PFSK-1 (cell line): ENCODE measurements around the gene GHR.

Experiments used
- FOXP2 ChIP-seq: optimal IDR thresholded peaks from 2 replicates; pipeline ENCODE3; 2011; ENCODE audit warnings: borderline replicate concordance, control low read depth, inconsistent platforms; ENCODE audit not compliant: insufficient read depth; ENCODE audit errors: extremely low read length, extremely low read depth
- POLR2AphosphoS5 ChIP-seq: IDR thresholded peaks from 2 replicates; pipeline ENCODE4 v1.6.1; 2012; ENCODE audit warnings: low read depth, mild to moderate bottlenecking, control low read depth, low read length, moderate library complexity
- REST ChIP-seq, 2 experiments: IDR thresholded peaks; 2 replicates each; pipeline versions ENCODE4 v1.6.1 to v1.8.0; 2011 to 2012; ENCODE audit warnings: low read depth in 2 of 2, low read length in 2 of 2, control low read depth in 1 of 2, inconsistent platforms in 1 of 2, mild to moderate bottlenecking in 1 of 2, moderate library complexity in 1 of 2; ENCODE audit not compliant: insufficient read depth in 1 of 2
- SIN3A ChIP-seq: IDR thresholded peaks from 2 replicates; pipeline ENCODE4 v1.6.1; 2012; ENCODE audit warnings: mild to moderate bottlenecking, low read length, moderate library complexity, borderline replicate concordance; ENCODE audit not compliant: insufficient read depth
- TAF1 ChIP-seq: IDR thresholded peaks from 2 replicates; pipeline ENCODE4 v1.6.1; 2012; ENCODE audit warnings: low read length, control low read depth, borderline replicate concordance; ENCODE audit not compliant: insufficient read depth

GHR gene

GRCh38 chr5:42514754-42515153 is 91.5 kb downstream of the GHR start:
- TF ChIP-seq POLR2AphosphoS5, result no peak
- TF ChIP-seq TAF1, result no peak
- no peak for TF ChIP-seq REST (IDR thresholded peaks at IDR 0.05; ENCODE audit: insufficient read depth in 1 of 2, low read depth in 2 of 2, low read length in 2 of 2)
- no peak for TF ChIP-seq FOXP2
- TF ChIP-seq SIN3A, result no peak

- no peak for TF ChIP-seq FOXP2
- no peak for TF ChIP-seq SIN3A
- TF ChIP-seq REST (IDR thresholded peaks at IDR 0.05; ENCODE audit: insufficient read depth in 1 of 2, low read depth in 2 of 2, low read length in 2 of 2), result no peak
- TF ChIP-seq TAF1, result no peak
- no peak for TF ChIP-seq POLR2AphosphoS5
These were observed 92.3 kb downstream of the GHR start for GRCh38 chr5:42515504-42515903.

GRCh38 chr5:42516282-42517042 is 93.2 kb downstream of the GHR start:
- no peak for TF ChIP-seq TAF1

- no peak for TF ChIP-seq SIN3A
- TF ChIP-seq FOXP2, result no peak
- TF ChIP-seq POLR2AphosphoS5, result no peak
- no peak for TF ChIP-seq REST (IDR thresholded peaks at IDR 0.05; ENCODE audit: insufficient read depth in 1 of 2, low read depth in 2 of 2, low read length in 2 of 2)
These were observed 93.9 kb downstream of the GHR start for GRCh38 chr5:42517164-42517563.

- TF ChIP-seq REST (IDR thresholded peaks at IDR 0.05; ENCODE audit: insufficient read depth in 1 of 2, low read depth in 2 of 2, low read length in 2 of 2), result no peak
- no peak for TF ChIP-seq TAF1
- TF ChIP-seq POLR2AphosphoS5, result no peak
- TF ChIP-seq SIN3A, result no peak
- no peak for TF ChIP-seq FOXP2
These were observed 95.5 kb downstream of the GHR start for GRCh38 chr5:42518595-42519221.
